ENCODE results near the gene CST7.

Gene CST7

GRCh38 chr20:25005220-25005619, 56.2 kb downstream of the CST7 start:
- DNase-seq: no peak

- no peak for DNase-seq
Observed at GRCh38 chr20:25005661-25006060, 56.6 kb downstream of the CST7 start.

GRCh38 chr20:25006431-25007167, 57.5 kb downstream of the CST7 start:
- no peak for DNase-seq

- no peak for DNase-seq
Observed at GRCh38 chr20:25007491-25008305, 58.6 kb downstream of the CST7 start.

- DNase-seq: no peak
Observed at GRCh38 chr20:25008388-25009217, 59.5 kb downstream of the CST7 start.
